A549 treated with Hydrocortisone at 1 μM for 4 hours (cell line): ENCODE measurements around the gene SLC22A4. TPM values are rescaled to one million over a fixed set of nuclear protein-coding genes. Genes with fewer than 3 reads are reported as not detected.

Experiments
- total RNA-seq: library from RNA; stranded (reverse); fragments of 200-300 nt; extraction: Qiagen RNA extraction; gene quantifications from 5 replicates; pipeline ENCODE4 v1.2.3, GENCODE V29; 2022

SLC22A4 gene
- 4.9 to 6.4 TPM (median 6.0 TPM) in 5 replicates for total RNA-seq

DNA sequence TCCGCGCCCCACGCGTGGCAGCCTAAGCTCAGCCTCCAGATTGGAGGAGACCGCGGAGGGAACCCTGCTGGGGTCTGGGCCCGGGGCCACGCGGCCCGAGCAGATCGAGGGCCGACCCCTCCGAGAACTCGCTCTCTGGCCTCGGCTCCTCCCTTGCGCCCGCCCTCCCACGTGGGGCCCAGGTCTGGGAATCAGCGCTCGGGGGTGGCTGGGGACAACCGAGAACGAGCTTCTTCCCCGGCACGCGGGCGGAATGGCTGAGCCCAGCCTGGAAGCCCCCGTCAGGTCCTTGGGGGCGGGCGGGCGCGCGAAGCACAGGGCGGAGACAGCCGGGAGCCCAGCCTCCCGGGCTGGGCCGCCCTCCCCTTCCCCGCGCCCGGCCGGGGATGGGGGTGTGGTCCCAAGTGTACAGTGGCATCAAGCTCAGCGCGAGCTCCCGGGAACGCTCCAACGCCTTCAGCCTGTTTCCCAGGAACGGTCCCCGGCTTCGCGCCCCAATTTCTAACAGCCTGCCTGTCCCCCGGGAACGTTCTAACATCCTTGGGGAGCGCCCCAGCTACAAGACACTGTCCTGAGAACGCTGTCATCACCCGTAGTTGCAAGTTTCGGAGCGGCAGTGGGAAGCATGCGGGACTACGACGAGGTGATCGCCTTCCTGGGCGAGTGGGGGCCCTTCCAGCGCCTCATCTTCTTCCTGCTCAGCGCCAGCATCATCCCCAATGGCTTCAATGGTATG lies at the start of gene SLC22A4:
Gene SLC22A4 (plus strand): TSS at position 403 of the 736 bp plus-strand sequence. CDS start 223 bp downstream, at position 626.

DNA sequence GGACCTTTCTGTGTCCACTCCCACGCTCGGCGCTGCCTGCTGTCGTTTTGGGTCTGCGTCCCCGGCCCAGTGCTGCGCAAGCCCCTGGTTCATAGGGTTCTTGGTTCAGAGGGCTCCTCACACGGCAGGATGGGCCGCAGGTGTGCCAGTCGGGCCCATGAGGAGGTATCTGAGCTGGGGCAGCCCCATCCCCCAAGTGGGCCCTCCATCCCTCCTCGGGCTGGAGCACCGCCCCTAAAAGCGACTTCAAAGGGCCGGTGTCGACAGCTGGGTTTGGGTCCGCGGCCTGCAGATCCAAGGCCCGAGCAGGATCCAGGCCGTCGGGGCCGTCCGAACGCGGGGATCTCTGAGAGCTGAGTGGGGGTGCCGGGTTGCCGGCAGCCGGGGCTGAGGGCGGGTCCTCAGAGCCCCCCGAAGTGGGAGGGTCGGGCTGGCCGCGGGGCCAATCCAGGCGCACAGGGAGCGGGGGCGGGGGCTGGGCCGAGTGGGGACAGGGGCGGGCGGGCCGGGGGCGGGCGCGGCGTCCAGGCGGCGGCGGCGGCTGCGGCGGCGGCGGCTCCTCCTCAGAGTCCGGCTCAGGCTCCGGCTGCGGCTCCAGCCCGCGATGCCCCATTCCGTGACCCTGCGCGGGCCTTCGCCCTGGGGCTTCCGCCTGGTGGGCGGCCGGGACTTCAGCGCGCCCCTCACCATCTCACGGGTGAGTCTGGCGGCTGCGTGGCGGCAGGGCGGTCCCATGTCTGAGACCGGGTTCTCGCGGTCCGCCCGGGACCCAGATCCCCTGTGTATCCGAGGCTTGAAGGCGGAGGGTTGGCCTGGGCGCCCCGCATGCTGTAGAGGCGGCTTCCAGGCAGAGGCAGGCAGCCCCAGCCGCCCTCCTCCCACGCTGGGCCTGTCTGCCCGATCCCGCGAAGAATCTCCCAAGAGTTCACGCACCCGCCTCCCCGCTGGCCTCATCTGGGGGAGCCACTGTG lies 36.8 kb upstream of the SLC22A4 start, which contains the start of gene PDLIM4:
Gene PDLIM4 (plus strand): TSS at position 566 of the 971 bp plus-strand sequence. CDS start 39 bp downstream, at position 605.

DNA sequence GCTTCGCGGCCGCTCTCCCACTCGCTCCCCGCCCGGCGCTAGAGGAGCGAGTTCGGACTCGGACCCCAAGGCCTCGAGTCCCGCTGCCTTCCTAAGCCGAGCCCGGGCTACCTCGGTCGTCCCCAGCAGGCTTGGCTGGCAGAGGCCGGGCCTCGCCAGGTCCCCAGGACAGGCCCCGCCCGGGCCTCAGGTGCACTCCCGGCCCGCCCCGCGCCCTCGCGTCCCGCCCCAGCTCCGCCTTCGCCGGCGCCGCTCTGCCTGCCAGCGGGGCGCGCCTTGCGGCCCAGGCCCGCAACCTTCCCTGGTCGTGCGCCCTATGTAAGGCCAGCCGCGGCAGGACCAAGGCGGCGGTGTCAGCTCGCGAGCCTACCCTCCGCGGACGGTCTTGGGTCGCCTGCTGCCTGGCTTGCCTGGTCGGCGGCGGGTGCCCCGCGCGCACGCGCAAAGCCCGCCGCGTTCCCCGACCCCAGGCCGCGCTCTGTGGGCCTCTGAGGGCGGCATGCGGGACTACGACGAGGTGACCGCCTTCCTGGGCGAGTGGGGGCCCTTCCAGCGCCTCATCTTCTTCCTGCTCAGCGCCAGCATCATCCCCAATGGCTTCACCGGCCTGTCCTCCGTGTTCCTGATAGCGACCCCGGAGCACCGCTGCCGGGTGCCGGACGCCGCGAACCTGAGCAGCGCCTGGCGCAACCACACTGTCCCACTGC lies 75.4 kb downstream of the SLC22A4 start, which contains the start of gene SLC22A5:
Gene SLC22A5 (plus strand): TSS at position 237 of the 707 bp plus-strand sequence. CDS start 263 bp downstream, at position 500.

Other genes starting within 250 kb of the SLC22A4 start
- gene IL3, start 233.7 kb upstream of the SLC22A4 start, total RNA-seq: not detected in 5 replicates
- 0.14 to 0.38 TPM (median 0.21 TPM) in 4 of 5 replicates, not detected in the other for gene CSF2, start 220.6 kb upstream of the SLC22A4 start, total RNA-seq
- 46.6 to 60.7 TPM (median 53.1 TPM) in 5 replicates for gene P4HA2, start 66.5 kb upstream of the SLC22A4 start, total RNA-seq
- 0.13 to 1.3 TPM (median 0.58 TPM) in 5 replicates for gene PDLIM4, start 36.7 kb upstream of the SLC22A4 start, total RNA-seq
- gene SLC22A5, start 75.3 kb downstream of the SLC22A4 start, total RNA-seq: 53.6 to 66.8 TPM (median 60.8 TPM) in 5 replicates
- gene IRF1, start 196.4 kb downstream of the SLC22A4 start, total RNA-seq: 28.1 to 35.9 TPM (median 33.9 TPM) in 5 replicates
- not detected in 5 replicates for gene IL5, start 249.1 kb downstream of the SLC22A4 start, total RNA-seq